Body of pancreas (tissue), 4 donors: ENCODE measurements around the gene PRSS16.

ENCODE experiments used
- CTCF ChIP-seq, 7 experiments: fragments of 450-650 bp in 4 of 7; fragments of 200-600 bp in 3 of 7; sonication (generic) in 3 of 7; IDR thresholded peaks; one replicate each; pipeline ENCODE4 v1.5.1; 2016 to 2019; ENCODE audit warnings: antibody characterized with exemption in 7 of 7
- POLR2A ChIP-seq, 3 donors: fragments of 450-650 bp; IDR thresholded peaks; one replicate each; pipeline ENCODE4 v1.6.1; 2016; ENCODE audit warnings: antibody characterized with exemption in 3 of 3, mild to moderate bottlenecking in 2 of 3

- no peak for TF ChIP-seq POLR2A (IDR thresholded peaks at IDR 0.05)
- TF ChIP-seq CTCF (IDR thresholded peaks at IDR 0.05) = no peak
Measured at GRCh38 chr6:27283279-27283678, 35.8 kb downstream of the PRSS16 start.
